NCI-H1048 (cell line): ENCODE results near the gene GPR149.
"Not testable (repeated sequence)": the region's sequence is repeated elsewhere in the genome, so short reads cannot be mapped to it uniquely, and the experiment has no call there.

ENCODE experiments used
- DNase-seq: peaks from one replicate; lab custom pipeline; 2025; lab: John Stamatoyannopoulos, UW

GPR149 gene

GRCh38 chr3:154430014-154430413, at the start of gene GPR149:
TSS of gene GPR149 (minus strand) at chr3:154430190. CDS start at chr3:154429615, 575 bp downstream.
- DNase-seq: no peak

GRCh38 chr3:154473769-154474168, 43.8 kb upstream of the GPR149 start:
- DNase-seq: no peak

GRCh38 chr3:154469585-154469984, 39.6 kb upstream of the GPR149 start:
- DNase-seq: no peak

GRCh38 chr3:154464440-154465190, 34.6 kb upstream of the GPR149 start:
- no peak for DNase-seq

GRCh38 chr3:154458560-154458959, 28.6 kb upstream of the GPR149 start:
- DNase-seq: no peak

- not testable (repeated sequence) for DNase-seq
Observed at GRCh38 chr3:154439081-154439480, 9.1 kb upstream of the GPR149 start.

GRCh38 chr3:154431043-154431442, 1.1 kb upstream of the GPR149 start:
- no peak for DNase-seq

GRCh38 chr3:154428286-154429206, 1.4 kb downstream of the GPR149 start:
- DNase-seq: no peak

GRCh38 chr3:154427685-154428285, 2.2 kb downstream of the GPR149 start:
- no peak for DNase-seq

GRCh38 chr3:154422694-154423093, 7.3 kb downstream of the GPR149 start:
- DNase-seq: no peak

- DNase-seq: no peak
Observed at GRCh38 chr3:154421083-154421482, 8.9 kb downstream of the GPR149 start.

- DNase-seq: no peak
Observed at GRCh38 chr3:154398084-154398967, 31.7 kb downstream of the GPR149 start.

- DNase-seq: no peak
Observed at GRCh38 chr3:154389861-154390260, 40.1 kb downstream of the GPR149 start.

- DNase-seq: no peak
Observed at GRCh38 chr3:154384479-154384878, 45.5 kb downstream of the GPR149 start.

GRCh38 chr3:154378311-154378710, 51.7 kb downstream of the GPR149 start:
- no peak for DNase-seq

GRCh38 chr3:154367221-154367620, 62.8 kb downstream of the GPR149 start:
- no peak for DNase-seq

GRCh38 chr3:154364849-154365248, 65.1 kb downstream of the GPR149 start:
- DNase-seq: no peak

- DNase-seq: no peak
Observed at GRCh38 chr3:154361099-154361498, 68.9 kb downstream of the GPR149 start.

- no peak for DNase-seq
Observed at GRCh38 chr3:154356009-154356408, 74.0 kb downstream of the GPR149 start.

- DNase-seq: no peak
Observed at GRCh38 chr3:154349223-154349622, 80.8 kb downstream of the GPR149 start.

- DNase-seq: no peak
Observed at GRCh38 chr3:154345422-154346122, 84.4 kb downstream of the GPR149 start.
